Caco-2 (cell line): Measurements from ENCODE around the gene SLC34A3. TPM values are rescaled to one million over a fixed set of nuclear protein-coding genes. Genes with fewer than 3 reads are reported as not detected.

Source experiments
- BruUV-seq: library from RNA; stranded (reverse); fragments of 400-500 nt; replicated peaks from 2 replicates; lab custom pipeline; 2021; lab: Mats Ljungman, UMichigan
- CTCF ChIA-PET: fragments of 300-600 bp; sonication (Branson Sonifier 250); formaldehyde crosslinking; loops from one replicate; lab custom pipeline; 2022; ENCODE audit warnings: antibody characterized with exemption; lab: Charles Lee
- POLR2A ChIA-PET: fragments of 300-600 bp; sonication (Branson Sonifier 250); formaldehyde crosslinking; loops from one replicate; lab custom pipeline; 2022; ENCODE audit warnings: antibody characterized with exemption; lab: Charles Lee
- DNase-seq, 2 experiments: peaks; one replicate each; pipeline versions ENCODE4 v3.0.0 to v3.0.0-alpha.2; 2020 to 2022
- H3K27me3 ChIP-seq: replicated peaks from 2 replicates; pipeline ENCODE4 v1.6.0; 2011; ENCODE audit warnings: low read length; ENCODE audit not compliant: control insufficient read depth, insufficient read depth
- H3K36me3 ChIP-seq: 2 replicates; pipeline ENCODE4 v1.5.1; 2011; ENCODE audit warnings: low read length; ENCODE audit not compliant: control insufficient read depth, insufficient read depth
- H3K4me1 ChIP-seq: fragments of 250-450 bp; sonication (Bioruptor Pico); 2 replicates; pipeline ENCODE4 v1.5.1; 2020; ENCODE audit warnings: mild to moderate bottlenecking
- H3K4me3 ChIP-seq: 2 replicates; pipeline ENCODE4 v1.5.1; 2011; ENCODE audit warnings: low read depth, mild to moderate bottlenecking, control low read depth, low read length
- H3K9me3 ChIP-seq: fragments of 250-450 bp; sonication (Bioruptor Pico); 2 replicates; pipeline ENCODE4 v1.5.1; 2020; ENCODE audit warnings: mild to moderate bottlenecking, moderate library complexity
- H3K27ac Mint-ChIP-seq: one replicate; pipeline ENCODE4 v1.8.0; 2022; ENCODE audit warnings: mixed read lengths; ENCODE audit not compliant: unreplicated experiment
- H3K27me3 Mint-ChIP-seq: one replicate; pipeline ENCODE4 v1.8.0; 2022; ENCODE audit warnings: mixed read lengths; ENCODE audit not compliant: insufficient read depth, unreplicated experiment
- H3K36me3 Mint-ChIP-seq: one replicate; pipeline ENCODE4 v1.8.0; 2022; ENCODE audit warnings: mild to moderate bottlenecking, mixed read lengths; ENCODE audit not compliant: insufficient read depth, unreplicated experiment
- H3K4me1 Mint-ChIP-seq: one replicate; pipeline ENCODE4 v1.8.0; 2022; ENCODE audit warnings: low read depth, mixed read lengths; ENCODE audit not compliant: unreplicated experiment
- H3K4me3 Mint-ChIP-seq: one replicate; pipeline ENCODE4 v1.8.0; 2022; ENCODE audit warnings: mild to moderate bottlenecking, moderate library complexity, mixed read lengths; ENCODE audit not compliant: unreplicated experiment
- H3K9me3 Mint-ChIP-seq: one replicate; pipeline ENCODE4 v1.8.0; 2022; ENCODE audit warnings: mixed read lengths; ENCODE audit not compliant: unreplicated experiment
- CTCF ChIP-seq, 2 experiments: fragments of 200-600 bp in 1 of 2; IDR thresholded peaks; 1 replicate in 1 of 2; 2 replicates in 1 of 2; pipeline versions ENCODE4 v1.5.1 to v1.8.0; 2011 to 2022; ENCODE audit warnings: antibody characterized with exemption in 1 of 2, control low read depth in 1 of 2, inconsistent platforms in 1 of 2, low read depth in 1 of 2, low read length in 1 of 2, mild to moderate bottlenecking in 1 of 2, moderate library complexity in 1 of 2; ENCODE audit not compliant: insufficient read depth in 1 of 2, severe bottlenecking in 1 of 2, unreplicated experiment in 1 of 2
- intact Hi-C: fragments of 100-400 bp; cut with micrococcal nuclease; formaldehyde crosslinking; loops from one replicate; pipeline ENCODE4 v1.10.0; 2022; ENCODE audit not compliant: unreplicated experiment
- total RNA-seq: library from RNA; stranded (reverse); gene quantifications from 2 replicates; pipeline ENCODE4 v1.2.3, GENCODE V29; 2022

Gene SLC34A3
- total RNA-seq, 1 experiment from 2014 or later: not detected

GRCh38 chr9:137188490-137189296 lies 42.0 kb upstream of the SLC34A3 start, which contains the start of the genes ANAPC2 and SSNA1:
Gene ANAPC2, minus strand, starts transcription at chr9:137188560. Its CDS starts 28 bp downstream, at chr9:137188532.
Gene SSNA1, plus strand, starts transcription at chr9:137188676. Its CDS starts 51 bp downstream, at chr9:137188727.
- Histone ChIP-seq H3K4me3 (peak within 1 kb of the TSS; percentile 96), H3K9me3 (no peaks in the 10 kb centered on the region), H3K27me3 (no peaks in the 10 kb centered on the region), H3K36me3 (peaks cover 3% of the 10 kb centered on the region), H3K4me1 (peaks cover 16% of the 10 kb centered on the region)
- intact Hi-C loops: loop anchor here (1.0 to 2.0 kb wide), 3 partner anchors 12 to 38 kb away; partner anchors contain the start of genes RNF224 and TPRN
- CTCF ChIA-PET: interaction anchor here (0.5 to 3.0 kb wide), 23 partner anchors 10 to 160 kb away, joined by 3 to 22 read pairs (median 6); partner anchors contain the start of genes LRRC26, MAN1B1, RNF224 and SAPCD2
- TF ChIP-seq CTCF (IDR thresholded peaks at IDR 0.05; ENCODE audit: insufficient read depth in 1 of 2, low read depth in 1 of 2, low read length in 1 of 2, severe bottlenecking in 1 of 2, unreplicated experiment in 1 of 2): peak; percentile 38 to 56
- POLR2A ChIA-PET: interaction anchor here (0.5 to 1.8 kb wide), 19 partner anchors 10 to 460 kb away, joined by 3 to 21 read pairs (median 3); partner anchors contain the start of genes LRRC26, MAN1B1, NELFB and RNF208
- DNase-seq: peak; percentile 93 to 97
- BruUV-seq: TSS peak; percentile 85
- peak within 1 kb of the TSS; percentile 98 for H3K4me3 Mint-ChIP-seq
- H3K36me3 Mint-ChIP-seq: peaks cover 43% of the 10 kb centered on the region
- H3K27me3 Mint-ChIP-seq: no peaks in the 10 kb centered on the region
- peak within 1 kb of the TSS; percentile 93 for H3K27ac Mint-ChIP-seq
- H3K9me3 Mint-ChIP-seq: no peaks in the 10 kb centered on the region
- H3K4me1 Mint-ChIP-seq: peaks cover 20% of the 10 kb centered on the region

GRCh38 chr9:137189297-137190295 lies 41.1 kb upstream of the SLC34A3 start:
- POLR2A ChIA-PET: interaction anchor here (0.7 to 1.8 kb wide), 14 partner anchors 9 to 143 kb away, joined by 3 to 21 read pairs (median 4); partner anchors contain the start of genes LRRC26, MAN1B1, NELFB and RNF208
- H3K27me3 Mint-ChIP-seq: no peaks in the 10 kb centered on the region
- H3K4me3 Mint-ChIP-seq: peak overlapping the region; percentile 98

More at GRCh38 chr9:137189297-137190295, 41.1 kb upstream of the SLC34A3 start:
- intact Hi-C loops: loop anchor here (1.0 to 2.0 kb wide), 2 partner anchors 11 to 37 kb away; partner anchors contain the start of genes RNF224 and TPRN
- H3K9me3 Mint-ChIP-seq: no peaks in the 10 kb centered on the region
- H3K36me3 Mint-ChIP-seq: peaks cover 42% of the 10 kb centered on the region
- no TSS peak for BruUV-seq
- no peak for DNase-seq
- no peaks in the 10 kb centered on the region for H3K9me3 ChIP-seq
- peak overlapping the region; percentile 93 for H3K27ac Mint-ChIP-seq
- no peak for TF ChIP-seq CTCF (IDR thresholded peaks at IDR 0.05; ENCODE audit: insufficient read depth in 1 of 2, low read depth in 1 of 2, low read length in 1 of 2, severe bottlenecking in 1 of 2, unreplicated experiment in 1 of 2)
- CTCF ChIA-PET: interaction anchor here (0.6 to 3.0 kb wide), 21 partner anchors 9 to 160 kb away, joined by 3 to 22 read pairs (median 6); partner anchors contain the start of genes LRRC26, MAN1B1, RNF224 and SAPCD2
- H3K4me3 ChIP-seq: peak overlapping the region; percentile 96
- H3K4me1 Mint-ChIP-seq: peaks cover 20% of the 10 kb centered on the region
- peaks cover 3% of the 10 kb centered on the region for H3K36me3 ChIP-seq
- H3K4me1 ChIP-seq: peaks cover 16% of the 10 kb centered on the region
- H3K27me3 ChIP-seq: no peaks in the 10 kb centered on the region
